Measurements from ENCODE around the gene CRIM1.

- TF ChIP-seq POLR2A (IDR thresholded peaks at IDR 0.05): no peak
- TF ChIP-seq CTCF (IDR thresholded peaks at IDR 0.05): no peak
- TF ChIP-seq EP300 (IDR thresholded peaks at IDR 0.05): no peak
These were observed 15.7 kb downstream of the CRIM1 start for GRCh38 chr2:36371070-36371874.

All from tibial nerve (tissue), 4 donors.